Skeletal muscle tissue (tissue), 4 donors: ENCODE measurements around the gene MEIS2. TPM values are rescaled to one million over a fixed set of nuclear protein-coding genes. Genes with fewer than 3 reads are reported as not detected.

Experiments
- H3K27ac ChIP-seq: one replicate; pipeline ENCODE4 v1.7.0; 2013; ENCODE audit warnings: mild to moderate bottlenecking, low read depth, low read length, inconsistent platforms
- H3K27me3 ChIP-seq, 3 donors: one replicate each; pipeline ENCODE4 v1.7.0; 2013; ENCODE audit warnings: low read length in 3 of 3; ENCODE audit not compliant: control insufficient read depth in 3 of 3, insufficient read depth in 3 of 3
- H3K36me3 ChIP-seq, 3 donors: one replicate each; pipeline ENCODE4 v1.7.0; 2013; ENCODE audit warnings: low read length in 3 of 3; ENCODE audit not compliant: control insufficient read depth in 3 of 3, insufficient read depth in 3 of 3
- H3K4me1 ChIP-seq, 3 donors: one replicate each; pipeline ENCODE4 v1.7.0; 2013; ENCODE audit warnings: low read length in 3 of 3, mild to moderate bottlenecking in 3 of 3; ENCODE audit not compliant: control insufficient read depth in 3 of 3, insufficient read depth in 3 of 3
- H3K4me3 ChIP-seq, 3 donors: one replicate each; pipeline ENCODE4 v1.7.0; 2013; ENCODE audit warnings: low read length in 3 of 3
- H3K9ac ChIP-seq, 3 donors: one replicate each; pipeline ENCODE4 v1.7.0; 2013; ENCODE audit warnings: low read length in 3 of 3, mild to moderate bottlenecking in 3 of 3, moderate library complexity in 2 of 3, low read depth in 1 of 3
- H3K9me3 ChIP-seq, 3 donors: one replicate each; pipeline ENCODE4 v1.7.0; 2013; ENCODE audit warnings: low read length in 3 of 3; ENCODE audit not compliant: control insufficient read depth in 3 of 3
- total RNA-seq: library from RNA; depleted of rRNA; stranded (reverse); fragments of >200 nt; gene quantifications from one replicate; pipeline ENCODE4 v1.2.3, GENCODE V29; 2014
- donor health status: Osteomylitis.

Gene MEIS2
- total RNA-seq, 1 donor from 2014 or later = 4.2 TPM

- H3K4me3 ChIP-seq = no peak overlapping the region
- H3K36me3 ChIP-seq = no peaks in the 10 kb centered on the region
- H3K9ac ChIP-seq = no peak overlapping the region
- H3K27me3 ChIP-seq = peaks cover 0 to 8% (median 5%) of the 10 kb centered on the region in 3 donors
- no peaks in the 10 kb centered on the region for H3K9me3 ChIP-seq
- H3K27ac ChIP-seq = no peak overlapping the region
- no peaks in the 10 kb centered on the region for H3K4me1 ChIP-seq
Measured at GRCh38 chr15:37059086-37059485, 41.3 kb downstream of the MEIS2 start.

- Histone ChIP-seq H3K4me3 (no peak overlapping the region), H3K27me3 (peaks cover 0 to 8% (median 5%) of the 10 kb centered on the region in 3 donors), H3K4me1 (no peaks in the 10 kb centered on the region), H3K36me3 (no peaks in the 10 kb centered on the region), H3K9me3 (no peaks in the 10 kb centered on the region), H3K9ac (no peak overlapping the region), H3K27ac (no peak overlapping the region)
Measured at GRCh38 chr15:37058316-37058985, 41.9 kb downstream of the MEIS2 start.

- H3K4me3 ChIP-seq = no peak overlapping the region
- no peaks in the 10 kb centered on the region for H3K9me3 ChIP-seq
- no peaks in the 10 kb centered on the region for H3K4me1 ChIP-seq
- no peaks in the 10 kb centered on the region for H3K36me3 ChIP-seq
- peaks cover 0 to 5% (median 5%) of the 10 kb centered on the region in 3 donors for H3K27me3 ChIP-seq
- no peak overlapping the region for H3K27ac ChIP-seq
- no peak overlapping the region for H3K9ac ChIP-seq
Measured at GRCh38 chr15:37057831-37058230, 42.5 kb downstream of the MEIS2 start.

GRCh38 chr15:37057256-37057655 is 43.1 kb downstream of the MEIS2 start:
- Histone ChIP-seq H3K9me3 (no peaks in the 10 kb centered on the region), H3K9ac (no peak overlapping the region), H3K27me3 (peaks cover 0 to 5% (median 5%) of the 10 kb centered on the region in 3 donors), H3K4me3 (no peak overlapping the region), H3K27ac (no peak overlapping the region), H3K4me1 (no peaks in the 10 kb centered on the region), H3K36me3 (no peaks in the 10 kb centered on the region)

DNA sequence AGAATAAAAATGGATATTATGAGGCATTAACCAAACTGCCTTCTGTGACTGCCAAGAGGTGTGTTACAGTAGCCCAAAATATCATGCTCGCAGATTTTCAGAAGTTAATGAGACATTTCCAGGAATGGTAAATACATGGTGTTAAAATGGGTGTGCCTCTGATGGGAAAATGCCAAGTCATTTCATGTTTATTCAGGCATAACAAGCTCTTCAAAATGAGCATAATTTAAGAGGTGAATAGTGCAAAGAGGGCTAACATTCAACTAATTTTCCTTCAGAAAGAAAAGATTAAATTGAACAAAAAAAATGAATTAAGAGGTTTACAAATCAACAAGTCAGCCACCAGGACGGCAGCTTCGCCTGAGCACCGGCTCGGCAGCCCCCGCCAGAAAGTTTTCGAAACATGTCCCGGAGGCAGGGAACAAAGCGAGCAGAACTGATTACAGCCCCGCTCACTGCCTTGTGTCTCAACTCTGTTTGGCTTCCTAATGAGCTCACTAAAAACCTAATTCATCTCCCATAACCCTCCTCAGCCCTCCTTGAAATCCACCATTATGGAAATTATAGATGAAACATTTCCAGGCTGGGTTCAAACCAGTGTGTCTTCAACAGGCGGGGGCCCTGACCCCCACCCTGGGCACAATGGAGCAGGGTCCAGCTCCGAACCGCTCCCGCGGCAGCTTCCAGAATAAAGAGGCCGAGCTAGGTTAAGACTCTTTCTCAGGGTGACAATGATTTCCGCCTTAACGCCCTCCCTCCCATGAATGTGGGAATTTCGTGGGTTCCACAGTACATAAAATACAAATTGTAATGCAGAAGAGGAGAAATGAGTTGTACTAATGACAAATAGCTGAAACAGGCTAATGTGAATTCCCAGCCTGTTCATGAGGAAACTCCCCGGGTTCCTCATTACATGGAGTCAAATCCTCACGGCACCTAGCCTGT is 43.9 kb downstream of the MEIS2 start:
- no peaks in the 10 kb centered on the region for H3K36me3 ChIP-seq
- H3K4me3 ChIP-seq = no peak overlapping the region
- H3K9me3 ChIP-seq = no peaks in the 10 kb centered on the region
- H3K4me1 ChIP-seq = no peaks in the 10 kb centered on the region
- H3K27ac ChIP-seq = no peak overlapping the region
- H3K27me3 ChIP-seq = peaks cover 0 to 5% (median 5%) of the 10 kb centered on the region in 3 donors
- no peak overlapping the region for H3K9ac ChIP-seq

GRCh38 chr15:37055481-37055880 is 44.9 kb downstream of the MEIS2 start:
- Histone ChIP-seq H3K27ac (no peak overlapping the region), H3K9ac (no peak overlapping the region), H3K4me3 (no peak overlapping the region), H3K36me3 (no peaks in the 10 kb centered on the region), H3K9me3 (no peaks in the 10 kb centered on the region), H3K4me1 (no peaks in the 10 kb centered on the region), H3K27me3 (peaks cover 0 to 5% (median 5%) of the 10 kb centered on the region in 3 donors)

DNA sequence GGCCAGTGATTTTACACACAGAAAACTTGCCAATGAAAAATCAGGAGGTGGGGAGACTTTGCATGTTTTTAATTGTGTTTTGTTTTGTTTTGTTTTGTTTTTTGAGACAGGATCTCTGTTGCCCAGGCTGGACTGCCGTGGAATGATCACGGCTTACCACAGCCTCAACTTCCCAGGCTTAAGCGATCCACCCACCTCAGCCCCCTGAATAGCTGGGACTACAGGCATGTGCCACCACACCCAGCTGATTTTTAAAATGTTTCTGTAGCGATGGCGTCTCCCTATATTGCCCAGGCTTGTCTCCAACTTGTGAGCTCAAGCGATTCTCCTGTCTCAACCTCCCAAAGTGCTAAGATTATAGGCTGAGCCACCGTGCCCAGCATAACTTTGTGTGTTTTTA is 46.0 kb downstream of the MEIS2 start:
- Histone ChIP-seq H3K9ac (no peak overlapping the region), H3K36me3 (no peaks in the 10 kb centered on the region), H3K9me3 (no peaks in the 10 kb centered on the region), H3K4me3 (no peak overlapping the region), H3K27me3 (peaks cover 0 to 5% (median 5%) of the 10 kb centered on the region in 3 donors), H3K27ac (no peak overlapping the region), H3K4me1 (no peaks in the 10 kb centered on the region)

DNA sequence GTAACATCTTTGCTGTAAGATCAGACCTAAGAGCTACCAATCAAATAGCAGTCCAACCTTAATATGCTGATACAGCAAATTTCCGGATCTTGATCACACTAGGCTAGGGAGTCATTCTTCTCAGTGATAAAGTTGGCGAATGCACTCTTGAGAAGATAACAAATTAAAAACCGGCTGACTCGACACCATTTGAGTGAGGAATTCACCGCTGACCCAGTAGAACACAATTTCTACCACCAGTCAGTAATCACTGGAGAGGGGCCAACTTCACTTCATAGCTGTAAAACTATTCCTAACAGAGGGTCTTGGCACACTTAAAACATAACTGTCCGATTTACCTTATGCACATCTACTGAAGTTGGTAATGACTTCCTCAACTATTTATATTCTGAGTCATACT is 47.2 kb downstream of the MEIS2 start:
- Histone ChIP-seq H3K9me3 (no peaks in the 10 kb centered on the region), H3K4me3 (no peak overlapping the region), H3K27me3 (peaks cover 0 to 5% (median 5%) of the 10 kb centered on the region in 3 donors), H3K9ac (no peak overlapping the region), H3K27ac (no peak overlapping the region), H3K36me3 (no peaks in the 10 kb centered on the region), H3K4me1 (no peaks in the 10 kb centered on the region)

GRCh38 chr15:37050345-37050744 is 50.0 kb downstream of the MEIS2 start:
- Histone ChIP-seq H3K9ac (no peak overlapping the region), H3K4me1 (no peaks in the 10 kb centered on the region), H3K4me3 (no peak overlapping the region), H3K27ac (no peak overlapping the region), H3K27me3 (no peaks in the 10 kb centered on the region), H3K9me3 (no peaks in the 10 kb centered on the region), H3K36me3 (no peaks in the 10 kb centered on the region)
